ENCODE measurements around the gene LRRC32.
A peak's percentile ranks its signal among the peaks of the same experiment; 100 is the strongest.
"Not testable (repeated sequence)": the region's sequence is repeated elsewhere in the genome, so short reads cannot be mapped to it uniquely, and the experiment has no call there.

The LRRC32 gene

DNA sequence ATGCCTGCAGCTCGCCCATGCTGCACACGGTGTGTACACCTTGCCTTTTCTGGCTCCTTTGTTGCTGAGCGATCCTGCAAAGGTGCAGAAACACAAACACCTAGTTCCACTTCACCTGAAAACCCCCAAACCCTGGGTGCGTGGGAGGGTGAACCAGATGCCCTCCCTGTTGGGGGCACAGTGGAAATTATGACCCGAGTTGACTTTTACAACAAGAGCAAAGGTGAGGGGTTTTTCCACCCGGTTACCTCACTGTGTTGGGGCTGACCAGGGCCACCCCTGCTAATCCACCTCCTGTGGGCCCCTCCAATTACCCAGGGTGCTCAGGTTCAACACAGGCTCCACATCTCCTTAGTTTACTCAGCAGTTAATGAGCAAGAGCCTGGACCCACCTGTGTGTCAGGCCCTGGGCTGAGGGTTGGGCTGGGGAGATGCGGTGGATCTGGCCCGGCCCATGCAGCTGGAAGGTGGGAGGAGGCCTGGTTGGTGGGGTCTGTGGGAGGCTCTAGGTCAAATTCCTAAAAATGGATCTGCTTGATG, 42.1 kb downstream of the LRRC32 start:
- DNase-seq (ENCODE audit: low read depth), result no peak

DNA sequence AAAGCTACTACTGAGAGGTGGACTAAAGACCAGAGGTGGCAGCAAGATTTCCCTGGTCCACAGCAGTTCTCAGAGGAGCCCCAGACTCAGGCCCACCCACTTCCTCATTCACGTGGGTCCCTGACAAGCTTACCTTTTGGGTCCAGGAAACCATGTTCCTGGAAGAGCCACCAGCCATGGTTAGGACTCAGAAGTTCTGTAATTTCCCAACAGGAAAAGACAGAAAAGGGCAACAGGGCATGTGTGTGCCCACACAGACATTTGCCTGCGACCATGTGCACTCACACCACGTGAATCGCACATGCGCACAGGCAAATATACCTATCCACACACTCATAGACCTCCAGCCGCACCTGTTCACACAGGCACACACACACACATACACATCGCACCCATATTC, 42.9 kb downstream of the LRRC32 start:
- DNase-seq (ENCODE audit: low read depth), result no peak

DNA sequence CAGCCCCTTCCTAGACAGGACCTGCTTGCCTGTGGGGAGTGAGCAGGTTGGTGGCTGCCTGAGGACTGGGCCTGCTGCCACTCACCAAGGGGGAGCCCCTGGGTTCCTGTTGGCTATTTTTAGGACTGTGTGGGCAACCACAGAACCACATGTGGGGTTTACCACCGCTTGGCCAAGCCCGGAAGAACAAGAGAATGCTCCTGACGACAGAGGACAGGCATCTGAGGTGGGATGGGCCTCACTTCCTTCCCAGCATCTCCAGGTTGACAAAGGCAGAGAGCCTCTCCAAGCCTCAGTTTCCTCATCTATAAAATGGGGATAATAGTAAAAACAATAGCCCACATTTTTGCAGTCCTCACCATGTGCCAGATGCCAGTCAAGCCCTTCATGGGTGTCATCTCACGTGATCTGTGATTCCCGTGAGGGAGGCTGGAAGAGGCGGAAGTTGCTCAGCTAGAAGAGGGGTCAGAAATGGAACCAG, 43.6 kb downstream of the LRRC32 start:
- DNase-seq (ENCODE audit: low read depth), result peak; percentile 12

DNA sequence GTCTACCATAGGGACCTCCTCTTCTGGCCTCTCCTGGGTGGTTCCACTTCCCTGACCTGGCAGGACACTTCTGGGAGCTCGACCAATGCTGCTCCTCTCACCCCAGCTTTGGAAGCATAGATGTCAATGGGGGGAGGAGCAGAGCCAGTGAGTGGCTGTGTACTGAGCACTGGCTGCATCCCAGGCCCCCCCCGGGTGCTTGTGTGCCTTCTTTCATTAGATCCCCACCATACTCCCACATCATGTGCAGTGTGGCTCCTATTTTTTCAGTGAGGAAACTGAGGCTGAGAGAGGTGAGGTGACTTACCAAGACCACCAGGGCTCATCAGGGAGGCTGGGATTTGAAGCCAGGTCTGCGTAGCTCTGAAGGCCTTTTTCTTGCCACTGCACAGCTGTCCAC, 44.3 kb downstream of the LRRC32 start:
- DNase-seq (ENCODE audit: low read depth), result no peak

DNA sequence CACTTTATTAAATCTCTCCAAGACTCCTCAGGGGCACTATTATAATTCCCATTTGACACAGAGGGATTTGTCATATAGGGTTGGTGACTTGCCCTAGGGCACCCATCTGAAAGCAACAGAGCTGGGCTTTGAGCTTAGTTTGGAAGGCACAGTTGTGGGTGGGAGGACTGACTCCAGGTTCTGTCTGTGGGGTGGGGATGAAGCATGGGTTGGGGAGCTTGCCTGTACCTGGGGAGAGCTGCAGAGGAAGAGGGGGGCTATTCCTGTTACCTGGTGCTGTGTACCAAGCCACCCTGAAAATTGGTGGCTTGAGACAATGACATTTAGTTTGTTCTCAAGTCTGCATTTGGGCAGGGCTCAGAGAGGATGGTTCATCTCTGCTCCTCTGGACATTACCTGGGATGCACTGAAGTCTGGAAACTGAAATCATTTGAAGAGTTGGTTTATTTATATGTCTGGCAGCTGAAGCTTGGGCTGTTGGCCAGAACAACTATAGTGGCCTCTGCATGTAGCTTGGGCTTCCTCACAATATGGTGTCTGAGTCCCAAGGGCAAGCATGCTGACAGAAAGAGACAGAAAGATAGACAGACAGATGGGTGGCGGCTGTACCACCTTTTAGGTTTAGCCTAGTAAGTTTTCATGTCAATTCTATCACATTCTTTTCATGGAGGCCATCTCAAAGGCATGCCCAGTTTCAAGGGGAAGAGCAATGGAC, 44.9 kb downstream of the LRRC32 start:
- no peak for DNase-seq (ENCODE audit: low read depth)

DNA sequence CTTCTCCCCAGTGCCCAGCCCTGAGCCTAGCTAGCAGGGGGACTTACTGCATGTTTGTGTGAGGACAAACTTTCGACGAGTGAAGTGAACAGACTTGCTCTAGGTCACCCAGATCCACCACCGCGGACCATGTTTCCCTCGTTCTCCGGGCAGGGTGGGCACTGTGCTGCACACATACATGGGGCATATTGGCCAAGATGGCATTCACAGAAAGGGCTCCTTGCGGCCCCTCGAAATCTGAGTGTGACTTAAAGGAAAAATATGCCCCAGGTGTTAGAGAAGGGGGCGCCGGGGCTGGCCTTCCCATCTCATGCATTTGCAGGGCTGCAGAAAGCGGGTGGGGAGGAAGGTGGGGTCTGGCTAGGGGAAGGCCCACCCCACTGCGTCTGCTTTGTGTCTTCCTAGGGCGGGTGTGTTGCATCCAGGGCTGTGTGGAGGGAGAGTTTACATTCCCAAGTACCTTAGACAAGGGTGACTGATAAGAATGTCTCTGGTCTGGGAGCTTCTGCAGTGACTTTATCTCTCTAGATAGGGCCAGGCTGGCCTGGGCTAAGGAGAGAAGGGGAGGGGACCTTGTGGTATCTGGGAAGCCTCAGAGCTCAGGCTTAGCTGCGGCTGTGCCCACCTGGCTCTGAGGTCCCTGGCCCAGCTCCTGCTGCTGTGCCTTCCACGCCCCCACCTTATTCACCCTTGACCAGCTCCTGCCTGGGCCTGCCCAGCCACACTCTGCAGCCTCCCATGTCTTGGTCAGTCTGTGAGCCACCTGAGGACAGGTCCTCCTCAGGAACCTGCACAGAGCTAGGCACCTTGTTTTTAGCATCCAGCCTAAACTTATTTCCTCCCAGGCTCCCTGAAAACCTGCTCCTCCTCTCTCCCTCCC, 45.8 kb downstream of the LRRC32 start:
- DNase-seq (ENCODE audit: low read depth), result no peak

DNA sequence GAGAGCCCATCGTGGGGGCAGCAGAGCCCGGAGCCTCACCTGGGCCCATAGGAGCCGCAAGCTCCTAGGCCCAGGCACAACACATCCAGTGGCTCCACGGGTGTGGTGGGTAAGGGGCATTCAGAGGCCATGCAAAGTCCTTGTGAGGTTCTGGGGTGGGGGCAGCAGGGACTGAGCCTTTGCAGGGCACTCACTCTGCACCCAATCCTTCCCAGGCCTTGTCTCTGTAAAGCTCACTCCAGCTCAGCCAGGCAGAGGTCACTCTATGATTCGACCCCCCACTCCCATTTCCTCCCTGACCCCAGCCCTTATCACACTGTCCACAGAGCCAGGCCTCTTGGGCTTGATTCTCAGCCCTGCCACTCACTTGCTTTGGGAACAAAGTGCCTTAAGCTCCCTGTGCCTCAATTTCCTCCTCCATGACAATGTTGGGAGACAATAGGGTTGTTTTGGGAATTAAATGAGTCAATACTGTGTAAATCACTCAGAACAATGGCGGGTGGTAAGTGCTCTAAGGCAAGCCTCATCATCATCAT, 46.6 kb downstream of the LRRC32 start:
- no peak for DNase-seq (ENCODE audit: low read depth)

DNA sequence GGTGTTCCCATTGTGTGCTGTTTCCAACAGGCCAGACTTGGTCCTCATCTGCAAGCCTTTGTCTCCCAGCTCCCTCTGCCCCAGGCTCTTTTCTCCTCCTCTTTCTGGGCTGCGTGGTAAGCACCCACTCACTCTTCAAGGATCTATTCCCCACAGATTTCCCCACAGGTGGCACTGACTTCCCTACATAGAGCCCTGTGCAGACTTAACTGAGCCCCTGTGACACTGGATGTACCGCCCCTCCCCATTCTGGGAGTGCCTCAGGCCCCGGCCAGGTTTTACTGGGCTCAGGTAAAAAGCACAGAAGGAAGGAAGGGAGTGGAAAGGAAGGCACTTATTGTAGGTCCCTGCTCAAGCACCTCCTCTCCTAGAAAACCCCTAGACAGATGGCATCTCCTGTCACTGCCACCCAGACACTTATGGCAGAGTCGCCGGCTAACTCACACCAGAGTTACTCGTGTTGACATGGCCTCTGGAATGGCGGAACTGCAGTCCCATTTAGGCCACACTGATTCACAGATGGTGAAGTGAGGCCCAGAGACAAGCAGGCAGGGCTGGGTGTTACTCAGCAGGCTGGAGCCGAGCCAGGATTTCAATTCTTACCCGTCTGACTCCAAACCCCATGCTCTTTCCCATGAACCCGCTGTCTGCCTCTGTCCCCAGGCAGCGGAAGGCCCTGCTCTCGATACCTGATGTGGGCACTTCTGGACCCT, 47.2 kb downstream of the LRRC32 start:
- DNase-seq (ENCODE audit: low read depth), result no peak

DNA sequence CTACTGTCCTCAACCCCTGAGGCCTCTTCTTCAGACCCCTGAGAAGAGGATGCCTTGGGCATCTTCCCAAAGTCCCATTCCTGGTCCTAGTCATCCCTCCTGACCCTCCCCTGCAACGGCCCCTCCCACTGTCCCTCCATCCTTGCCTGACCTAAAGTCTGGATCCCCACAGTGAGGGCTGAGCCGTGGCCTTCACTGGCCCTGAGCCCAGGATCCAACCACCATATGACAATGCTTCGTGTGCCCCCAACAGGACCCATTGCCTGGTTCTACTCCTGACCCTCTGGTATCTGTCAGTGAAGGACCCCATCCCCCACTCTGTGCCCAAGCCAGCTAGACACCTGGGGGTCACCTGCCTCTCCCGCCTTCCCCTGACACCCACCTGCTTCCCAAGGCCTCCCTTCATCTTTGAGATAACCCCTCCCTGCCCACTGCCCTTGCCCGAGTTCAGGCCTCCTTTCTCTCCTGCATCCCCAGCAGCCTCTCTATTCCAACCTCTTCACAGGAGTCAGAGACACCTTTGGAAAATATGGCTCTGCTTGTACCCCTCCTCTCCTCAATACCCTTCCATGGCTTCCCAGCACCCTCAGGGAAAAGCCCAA, 48.0 kb downstream of the LRRC32 start:
- no peak for DNase-seq (ENCODE audit: low read depth)

DNA sequence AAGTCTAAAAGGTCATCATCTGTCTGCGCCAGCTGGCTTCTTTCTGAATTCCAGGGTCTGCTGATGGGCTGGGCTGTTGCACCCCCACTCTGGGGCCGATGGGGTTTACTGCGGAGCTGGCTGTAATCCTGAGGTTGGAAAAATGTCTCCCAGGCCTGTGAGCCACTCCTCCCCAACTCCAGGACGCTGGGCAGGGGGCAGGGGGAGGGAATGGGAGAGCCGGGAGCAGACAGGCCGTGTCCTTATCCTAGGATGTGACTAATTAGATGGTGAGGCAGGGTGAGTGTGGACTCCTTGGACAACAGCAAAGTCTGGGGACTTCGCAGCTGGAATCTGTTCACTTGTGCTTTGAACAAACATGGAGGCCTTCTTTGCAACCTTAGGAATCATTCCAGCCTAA, 48.7 kb downstream of the LRRC32 start:
- DNase-seq (ENCODE audit: low read depth), result no peak

DNA sequence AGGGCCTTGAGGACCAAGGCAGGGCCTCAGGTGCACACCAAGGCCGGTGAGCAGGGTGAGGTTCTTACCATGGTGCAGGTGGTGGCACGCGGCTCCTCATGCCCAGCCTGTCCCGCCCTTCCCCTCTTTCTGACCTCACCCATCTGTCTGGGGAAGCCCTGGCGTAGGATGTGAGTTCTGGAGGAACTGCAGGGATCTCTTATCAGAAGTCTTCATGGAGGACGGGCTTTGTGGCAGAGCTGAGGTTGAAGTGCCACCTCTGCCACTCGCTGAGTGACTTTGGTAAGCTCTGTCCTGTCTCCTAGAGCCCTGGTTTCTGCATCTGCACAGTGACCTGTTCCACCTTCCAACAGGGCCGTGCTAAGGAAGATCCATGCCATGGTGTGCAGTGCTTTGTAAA, 49.1 kb downstream of the LRRC32 start:
- no peak for DNase-seq (ENCODE audit: low read depth)

DNA sequence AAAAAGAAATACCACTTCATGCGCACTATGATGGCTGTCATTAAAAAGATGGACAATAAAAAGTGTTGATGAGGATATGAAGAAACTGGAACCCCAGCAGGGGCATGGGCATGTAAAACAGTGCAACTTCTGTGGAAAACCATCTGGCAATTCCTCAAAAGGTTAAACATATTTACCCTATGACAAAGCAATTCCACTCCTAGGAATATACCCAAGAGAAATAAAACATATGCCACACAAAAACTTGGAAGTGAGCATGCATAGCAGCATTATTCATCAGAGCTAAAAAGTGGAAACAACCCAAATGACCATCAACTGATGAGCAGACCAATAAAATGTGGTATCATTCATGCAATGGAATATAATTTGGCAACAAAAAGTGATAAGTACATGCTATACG, 50.1 kb downstream of the LRRC32 start:
- no peak for DNase-seq (ENCODE audit: low read depth)

DNA sequence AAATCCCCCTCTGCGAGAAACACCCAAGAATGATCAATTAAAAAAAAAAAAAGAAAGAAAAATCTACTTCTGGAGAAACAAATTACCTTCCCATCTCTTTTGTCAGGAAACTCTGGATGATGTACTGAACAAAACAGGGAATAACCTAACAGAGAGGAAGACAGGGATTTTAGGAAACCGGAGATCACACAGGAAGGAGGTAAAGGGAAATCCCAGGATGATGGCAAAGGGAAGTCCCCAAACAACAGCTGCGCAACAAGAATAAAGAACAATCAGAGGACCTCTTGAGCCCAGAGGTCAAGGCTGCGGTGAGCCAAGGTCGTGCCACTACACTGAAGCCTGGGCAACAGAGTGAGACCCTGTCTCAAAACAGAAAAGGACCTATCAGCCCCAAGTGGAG, 50.7 kb downstream of the LRRC32 start:
- not testable (repeated sequence) for DNase-seq (ENCODE audit: low read depth)

DNA sequence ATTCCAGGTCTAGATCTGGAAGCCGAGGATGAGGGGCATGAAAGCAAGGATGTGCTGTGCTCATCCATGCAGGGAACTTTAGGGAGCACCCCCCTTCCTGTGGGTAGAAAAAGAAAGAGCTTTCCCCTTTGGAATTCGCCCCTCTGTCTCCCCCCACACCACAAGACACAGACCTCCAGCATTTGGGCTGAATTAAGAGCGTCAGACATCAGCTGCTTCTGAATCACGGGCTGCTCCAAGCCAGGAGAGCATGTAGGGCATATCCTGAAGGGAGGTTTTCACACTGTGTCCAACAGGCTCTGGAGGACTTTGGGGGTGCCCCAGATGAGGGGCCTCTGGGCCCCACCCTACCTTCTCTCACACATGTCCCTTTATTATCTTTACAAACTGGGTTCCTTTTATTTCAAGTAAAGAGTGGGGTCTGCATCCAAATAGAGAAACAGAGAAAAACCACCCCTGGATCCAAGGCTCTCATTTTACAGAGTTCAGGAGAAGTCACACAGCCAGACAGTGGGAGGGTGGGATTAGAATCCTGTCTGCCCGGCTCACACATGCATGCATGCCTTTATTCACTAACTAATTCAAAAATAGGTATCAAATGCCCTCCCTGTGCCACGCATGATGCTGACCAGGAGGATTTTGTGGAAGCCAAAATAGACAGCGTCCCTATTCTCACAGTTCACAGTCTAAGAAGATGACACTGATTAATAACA, 52.8 kb downstream of the LRRC32 start:
- no peak for DNase-seq (ENCODE audit: low read depth)

DNA sequence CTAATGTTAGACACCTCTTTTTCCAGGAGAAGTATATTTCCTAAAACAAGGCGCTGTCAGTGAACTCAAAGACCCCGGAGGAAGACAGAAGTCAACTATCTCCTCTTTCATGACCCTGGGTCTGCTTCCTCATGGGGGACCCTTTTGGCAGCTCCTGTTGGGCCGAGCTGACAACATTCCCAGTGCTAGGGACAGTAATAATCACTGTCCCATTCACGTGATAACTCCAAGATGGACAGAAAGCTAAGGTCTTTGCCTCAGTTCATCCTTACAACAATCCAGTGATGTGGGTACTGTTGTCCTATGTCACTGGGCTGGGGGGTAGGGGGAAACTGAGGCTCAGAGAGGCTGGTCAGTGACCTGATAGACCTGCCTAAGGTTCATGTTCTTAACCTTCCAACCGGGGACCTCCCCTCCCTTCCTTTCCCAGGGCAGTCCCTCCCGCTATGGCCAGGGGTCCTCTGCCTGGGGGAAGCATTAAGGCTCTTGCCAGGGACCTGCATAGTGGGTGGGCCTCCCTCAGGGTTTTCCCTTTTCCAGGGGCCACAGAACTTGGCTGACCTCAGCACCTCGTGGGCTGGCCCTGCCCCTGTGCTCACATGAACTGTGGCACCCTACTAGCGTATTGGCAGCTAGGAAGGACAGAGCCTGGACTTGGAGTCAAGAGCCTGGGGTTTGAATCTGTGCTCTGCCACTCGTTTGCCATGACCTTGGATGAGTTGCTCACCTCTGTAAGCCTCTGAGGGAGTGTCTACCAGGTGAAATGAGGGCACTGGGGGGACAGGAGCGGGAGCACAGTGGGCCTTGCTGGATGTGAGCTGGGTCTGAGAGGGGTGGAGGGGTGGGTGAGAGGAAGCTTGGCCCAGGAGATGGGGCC, 53.6 kb downstream of the LRRC32 start:
- no peak for DNase-seq (ENCODE audit: low read depth)

DNA sequence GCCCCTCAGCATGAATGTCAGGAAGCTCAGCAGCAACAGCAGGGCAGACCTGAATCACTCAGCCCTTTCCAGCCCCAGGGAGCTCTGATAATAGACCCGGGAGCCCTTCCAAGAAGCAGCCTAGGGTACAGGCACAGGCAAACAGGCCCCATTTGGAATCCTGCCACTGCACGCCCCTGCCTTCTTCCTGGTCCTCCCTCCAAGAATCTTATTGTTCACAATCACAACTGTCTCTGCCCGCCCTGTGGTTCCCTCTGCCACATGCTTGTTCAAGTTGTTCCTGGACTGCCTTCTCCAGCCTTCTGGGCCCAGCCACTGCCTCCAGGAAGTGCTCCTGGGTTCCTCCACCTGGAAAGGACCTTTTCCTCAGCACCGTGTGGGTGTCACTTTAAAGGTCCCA, 54.6 kb downstream of the LRRC32 start:
- DNase-seq (ENCODE audit: low read depth), result no peak

DNA sequence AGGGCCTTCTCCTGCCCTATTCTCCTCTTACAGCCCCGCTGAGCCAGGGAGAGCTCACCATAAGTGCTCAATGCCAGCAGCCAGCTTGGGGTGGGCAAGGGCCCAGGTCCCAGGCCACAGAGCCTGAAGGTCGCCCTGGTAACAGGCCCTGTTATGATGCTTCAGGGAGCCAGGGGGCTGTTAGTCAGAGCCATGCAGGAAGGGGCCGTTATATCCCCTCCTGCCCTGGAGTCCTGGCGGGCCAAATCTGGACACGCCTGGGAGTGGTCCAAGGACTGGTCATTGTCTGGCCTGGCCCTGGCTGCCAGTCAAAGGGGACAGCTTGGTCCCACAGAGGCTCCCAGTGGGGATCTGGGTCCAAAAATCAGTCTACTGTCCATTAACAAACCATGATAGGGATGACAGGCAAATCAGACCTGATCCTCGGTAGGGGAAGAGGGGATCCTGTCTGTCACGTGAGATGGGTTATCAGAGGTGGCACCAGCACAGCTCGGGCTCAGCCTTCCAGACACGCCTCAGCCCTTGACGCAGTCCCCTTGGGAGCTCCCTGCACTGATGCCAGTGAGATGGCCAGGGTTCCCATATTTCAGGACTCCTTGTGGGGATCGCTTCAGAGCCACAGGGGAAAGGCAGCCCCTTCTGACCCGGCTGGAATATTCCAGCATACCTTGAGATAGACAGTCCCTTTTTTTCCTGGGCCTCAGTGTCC, 55.9 kb downstream of the LRRC32 start:
- DNase-seq (ENCODE audit: low read depth), result no peak

DNA sequence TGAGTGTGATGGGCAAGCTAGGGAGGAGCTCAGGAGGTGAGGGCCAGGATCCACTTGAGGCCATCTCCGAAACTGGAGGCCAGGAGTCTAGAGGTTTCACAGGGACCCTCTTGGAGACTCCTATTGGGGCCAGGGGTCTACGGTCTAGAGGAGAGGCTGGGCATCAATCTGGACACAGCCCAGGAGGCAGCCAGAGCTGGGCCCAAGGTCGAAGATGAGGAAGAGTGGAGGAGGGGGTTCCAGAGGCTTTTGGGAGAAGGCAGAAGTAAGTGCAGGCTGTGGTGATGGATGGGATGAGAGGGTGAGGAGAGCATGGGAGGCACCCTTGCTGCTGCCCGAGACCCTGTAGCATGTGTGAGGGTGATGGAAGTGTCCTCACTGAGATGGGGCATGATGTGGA, 56.6 kb downstream of the LRRC32 start:
- DNase-seq (ENCODE audit: low read depth), result no peak

DNA sequence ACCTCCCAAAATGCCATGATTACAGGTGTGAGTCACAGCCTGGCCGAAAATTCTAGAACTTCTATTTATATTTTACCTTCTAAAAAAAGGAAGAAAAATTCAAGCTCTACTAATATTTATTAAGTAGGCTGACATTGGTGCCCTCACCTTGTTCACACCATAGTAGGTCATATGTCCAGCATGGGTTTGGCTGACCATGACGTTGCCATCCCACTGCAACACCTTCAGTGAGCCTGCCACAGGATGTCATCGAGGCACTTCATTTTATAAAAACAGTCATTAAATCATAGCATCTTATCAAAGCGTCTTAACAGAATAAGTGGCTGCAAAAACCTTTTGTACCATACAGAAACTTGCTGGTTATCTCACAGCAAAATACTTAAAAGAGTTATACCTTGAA, 58.3 kb downstream of the LRRC32 start:
- DNase-seq (ENCODE audit: low read depth), result no peak

Data from T-helper 22 cell (primary cell).